Mucosa of gallbladder (tissue), 1 donor: Measurements from ENCODE around the gene NECTIN4. TPM values are rescaled to one million over a fixed set of nuclear protein-coding genes. Genes with fewer than 3 reads are reported as not detected.
"Not testable (repeated sequence)": the region's sequence is repeated elsewhere in the genome, so short reads cannot be mapped to it uniquely, and the experiment has no call there.

Experiments used
- DNase-seq: peaks from one replicate; pipeline ENCODE4 v3.0.0-alpha.2; 2020; ENCODE audit warnings: low spot score
- total RNA-seq: library from RNA; stranded (reverse); gene quantifications from one replicate; pipeline ENCODE4 v1.2.1, GENCODE V29; 2021
- donor health status: DM: no; HTN: no; CAD: no.

Gene NECTIN4
- total RNA-seq, result 20.3 TPM

GRCh38 chr1:161089251-161089924 lies at the start of gene NECTIN4:
NECTIN4 (minus strand) TSS chr1:161089558; CDS start chr1:161089296, 262 bp downstream.
- peak; percentile 74 for DNase-seq

- no peak for DNase-seq
Observed at GRCh38 chr1:161138431-161138830, 49.1 kb upstream of the NECTIN4 start.

GRCh38 chr1:161137881-161138280 lies 48.5 kb upstream of the NECTIN4 start:
- DNase-seq, result no peak

GRCh38 chr1:161133220-161133740 lies 43.9 kb upstream of the NECTIN4 start:
- no peak for DNase-seq

- DNase-seq, result peak; percentile 92
Observed at GRCh38 chr1:161132410-161133219, 43.3 kb upstream of the NECTIN4 start, which contains the start of gene DEDD. DEDD (minus strand) TSS chr1:161132667; CDS start chr1:161124462, 8,205 bp downstream.

GRCh38 chr1:161131523-161132409 lies 42.4 kb upstream of the NECTIN4 start:
- DNase-seq, result no peak

- DNase-seq, result no peak
Observed at GRCh38 chr1:161130266-161130665, 40.9 kb upstream of the NECTIN4 start.

- no peak for DNase-seq
Observed at GRCh38 chr1:161128591-161129420, 39.4 kb upstream of the NECTIN4 start.

GRCh38 chr1:161127649-161128048 lies 38.3 kb upstream of the NECTIN4 start:
- no peak for DNase-seq

- DNase-seq, result no peak
Observed at GRCh38 chr1:161122967-161123366, 33.6 kb upstream of the NECTIN4 start.

- no peak for DNase-seq
Observed at GRCh38 chr1:161121834-161122233, 32.5 kb upstream of the NECTIN4 start.

- DNase-seq, result no peak
Observed at GRCh38 chr1:161121042-161121650, 31.8 kb upstream of the NECTIN4 start.

- peak; percentile 34 for DNase-seq
Observed at GRCh38 chr1:161119092-161119903, 29.9 kb upstream of the NECTIN4 start.

- peak; percentile 83 for DNase-seq
Observed at GRCh38 chr1:161117759-161118581, 28.6 kb upstream of the NECTIN4 start, which contains the start of the genes NIT1 and PFDN2. NIT1 (plus strand) TSS chr1:161118105; CDS start chr1:161118177, 72 bp downstream. PFDN2 (minus strand) TSS chr1:161118037; CDS start chr1:161118026, 11 bp downstream.

GRCh38 chr1:161115961-161116360 lies 26.6 kb upstream of the NECTIN4 start:
- not testable (repeated sequence) for DNase-seq

GRCh38 chr1:161115132-161115711 lies 25.9 kb upstream of the NECTIN4 start:
- no peak for DNase-seq

GRCh38 chr1:161114556-161114955 lies 25.2 kb upstream of the NECTIN4 start:
- no peak for DNase-seq

- DNase-seq, result no peak
Observed at GRCh38 chr1:161113915-161114314, 24.6 kb upstream of the NECTIN4 start.
